OCI-LY7 (cell line): Measurements from ENCODE around the gene CRYGC.

ENCODE experiments used
- CTCF ChIP-seq: fragments of 200-600 bp; sonication (generic); conservative IDR thresholded peaks from 2 replicates; pipeline ENCODE4 v1.5.1; 2014; ENCODE audit warnings: mild to moderate bottlenecking, antibody characterized with exemption, low read length, moderate library complexity, mixed read lengths
- EZH2phosphoT487 ChIP-seq: fragments of 200-600 bp; sonication (generic); IDR thresholded peaks from 2 replicates; pipeline ENCODE4 v1.6.1; 2018; ENCODE audit warnings: low read depth, borderline replicate concordance, mild to moderate bottlenecking, mixed run types, antibody characterized with exemption, low read length, moderate library complexity, mixed read lengths

GRCh38 chr2:208147008-208147407 is 17.4 kb upstream of the CRYGC start:
- TF ChIP-seq CTCF (no peak), EZH2phosphoT487 (no peak)
